Measurements from ENCODE around the gene PRUNE2.
"Not testable (repeated sequence)": the region's sequence is repeated elsewhere in the genome, so short reads cannot be mapped to it uniquely, and the experiment has no call there.

PRUNE2 gene

DNA sequence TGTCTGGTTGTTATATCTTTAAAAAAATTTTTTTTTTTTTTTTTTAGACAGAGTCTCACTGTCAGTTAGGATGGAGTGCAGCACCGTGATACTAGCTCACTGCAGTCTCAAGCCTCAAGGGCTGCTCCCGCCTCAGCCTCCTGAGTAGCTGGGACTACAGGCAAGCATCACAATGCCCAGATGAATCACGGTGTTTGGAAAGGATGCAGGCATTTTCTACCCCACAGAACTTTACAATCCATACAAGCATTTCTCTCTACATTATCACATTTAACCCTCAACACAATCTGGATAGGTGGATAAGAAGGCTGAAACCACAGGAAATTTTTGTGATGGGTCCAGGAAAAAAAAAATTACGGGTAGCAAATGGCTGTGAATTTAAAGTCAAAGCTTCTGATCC, 147.4 kb downstream of the PRUNE2 start:
- Histone ChIP-seq H3K36me3 (no peaks in the 10 kb centered on the region; the same call in 1 of the 2 replicates), H3K27me3 (no peaks in the 10 kb centered on the region), H3K4me1 (peaks cover 15% of the 10 kb centered on the region), H3K9me3 (no peaks in the 10 kb centered on the region), H3K4me3 (ENCODE audit: low read depth, low read length) (no peak overlapping the region)
- DNase-seq: no peak
- TF ChIP-seq CTCF (IDR thresholded peaks at IDR 0.05; ENCODE audit: low read depth, low read length): no peak

DNA sequence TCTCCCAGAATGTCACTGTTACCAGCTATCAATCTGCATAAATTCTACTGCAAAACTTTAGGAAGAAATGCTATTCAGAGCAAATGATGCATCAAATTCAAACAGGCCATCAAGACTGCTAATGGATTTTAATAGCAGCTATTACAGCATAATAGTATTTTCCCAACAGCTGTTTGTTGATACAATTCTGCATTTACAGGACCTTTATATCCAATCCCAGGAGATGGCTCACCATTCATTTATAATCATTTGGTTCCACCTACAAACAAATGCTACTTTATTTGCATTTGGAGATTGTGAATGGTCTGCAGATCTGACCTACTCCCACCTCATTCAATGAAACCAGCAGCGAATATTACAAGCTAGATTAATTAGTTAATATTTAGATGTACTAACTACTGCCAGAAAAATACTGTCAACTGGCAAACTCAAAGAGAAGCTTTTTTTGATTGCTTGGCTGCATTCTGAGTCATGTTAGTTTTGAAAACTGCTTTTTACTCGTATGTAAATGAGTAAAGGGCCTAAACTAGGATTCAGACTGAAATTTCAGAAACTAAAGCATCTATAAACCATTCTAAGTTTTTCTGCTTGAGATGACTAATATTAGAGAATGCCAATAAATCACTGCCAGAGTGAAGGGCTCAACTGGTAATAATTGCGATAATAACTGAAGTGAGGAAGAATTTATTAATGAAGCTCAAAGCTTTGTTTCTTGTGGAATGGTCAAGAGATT, 148.8 kb downstream of the PRUNE2 start:
- Histone ChIP-seq H3K4me3 (ENCODE audit: low read depth, low read length) (no peak overlapping the region), H3K9me3 (no peaks in the 10 kb centered on the region), H3K27me3 (no peaks in the 10 kb centered on the region), H3K36me3 (no peaks in the 10 kb centered on the region), H3K4me1 (peaks cover 15% of the 10 kb centered on the region)
- no peak for DNase-seq
- no peak for TF ChIP-seq CTCF (IDR thresholded peaks at IDR 0.05; ENCODE audit: low read depth, low read length)

- H3K36me3 ChIP-seq: no peaks in the 10 kb centered on the region
- peak; percentile 69 for TF ChIP-seq CTCF (IDR thresholded peaks at IDR 0.05; ENCODE audit: low read depth, low read length)
- peaks cover 17% of the 10 kb centered on the region for H3K4me1 ChIP-seq
- no peaks in the 10 kb centered on the region for H3K27me3 ChIP-seq
- H3K9me3 ChIP-seq: no peaks in the 10 kb centered on the region
- DNase-seq: peak; percentile 89
- H3K4me3 ChIP-seq (ENCODE audit: low read depth, low read length): no peak overlapping the region
Observed at GRCh38 chr9:76756268-76756640, 149.7 kb downstream of the PRUNE2 start.

DNA sequence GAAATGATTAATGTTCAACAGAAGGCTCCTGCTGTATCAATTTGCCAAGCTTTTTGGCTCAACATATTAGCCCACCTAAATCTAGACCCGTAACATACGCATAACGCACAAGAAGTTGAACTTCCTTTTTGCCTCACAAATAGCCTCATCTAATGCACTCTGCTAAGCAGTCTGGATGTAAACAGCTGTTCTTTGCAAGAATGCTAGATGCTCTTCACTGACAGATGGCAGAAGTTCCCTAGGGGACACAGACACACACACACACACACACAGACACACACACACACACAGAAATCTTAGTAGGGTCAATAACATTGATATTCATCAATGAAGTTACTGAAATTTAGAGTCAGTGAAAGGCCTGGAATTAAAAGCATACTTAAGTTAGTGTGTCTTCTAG, 154.9 kb downstream of the PRUNE2 start:
- no peak for DNase-seq
- Histone ChIP-seq H3K27me3 (no peaks in the 10 kb centered on the region), H3K4me1 (peaks cover 12% of the 10 kb centered on the region), H3K9me3 (no peaks in the 10 kb centered on the region), H3K36me3 (no peaks in the 10 kb centered on the region), H3K4me3 (ENCODE audit: low read depth, low read length) (no peak overlapping the region)
- no peak for TF ChIP-seq CTCF (IDR thresholded peaks at IDR 0.05; ENCODE audit: low read depth, low read length)

GRCh38 chr9:76744336-76744735, 161.6 kb downstream of the PRUNE2 start:
- no peak for TF ChIP-seq CTCF (IDR thresholded peaks at IDR 0.05; ENCODE audit: low read depth, low read length)

GRCh38 chr9:76743931-76744330, 162.0 kb downstream of the PRUNE2 start:
- no peaks in the 10 kb centered on the region for H3K27me3 ChIP-seq
- no peak overlapping the region for H3K4me3 ChIP-seq (ENCODE audit: low read depth, low read length)
- TF ChIP-seq CTCF (IDR thresholded peaks at IDR 0.05; ENCODE audit: low read depth, low read length): no peak
- no peaks in the 10 kb centered on the region for H3K9me3 ChIP-seq
- no peaks in the 10 kb centered on the region for H3K4me1 ChIP-seq
- no peak for DNase-seq
- H3K36me3 ChIP-seq: no peaks in the 10 kb centered on the region; the same call in 1 of the 2 replicates

More at GRCh38 chr9:76744336-76744735, 161.6 kb downstream of the PRUNE2 start:
- H3K9me3 ChIP-seq: no peaks in the 10 kb centered on the region
- no peaks in the 10 kb centered on the region for H3K27me3 ChIP-seq
- DNase-seq: no peak
- no peak overlapping the region for H3K4me3 ChIP-seq (ENCODE audit: low read depth, low read length)
- no peaks in the 10 kb centered on the region for H3K4me1 ChIP-seq
- H3K36me3 ChIP-seq: no peaks in the 10 kb centered on the region

DNA sequence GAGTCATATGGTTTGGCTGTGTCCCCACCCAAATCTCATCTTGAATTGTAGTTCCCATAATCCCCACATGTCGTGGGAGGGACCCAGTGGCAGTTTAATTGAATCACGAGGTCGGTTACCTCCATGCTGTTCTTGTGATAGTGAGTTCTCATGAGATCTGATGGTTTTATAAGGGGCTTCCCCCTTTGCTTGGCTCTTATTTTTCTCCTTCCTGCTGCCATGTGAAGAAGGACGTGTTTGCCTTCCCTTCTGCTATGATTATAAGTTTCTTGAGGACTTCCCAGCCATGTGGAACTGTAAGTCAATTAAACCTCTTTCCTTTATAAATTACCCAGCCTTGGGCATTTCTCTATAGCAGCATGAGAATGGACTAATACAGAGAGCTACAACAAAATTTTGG, 163.0 kb downstream of the PRUNE2 start:
- DNase-seq; H3K4me1 ChIP-seq; H3K4me3 ChIP-seq (ENCODE audit: low read depth, low read length); H3K27me3 ChIP-seq; H3K9me3 ChIP-seq; H3K36me3 ChIP-seq: not testable (repeated sequence)

All from BE2C (cell line).